ENCODE measurements around the gene PRPF6.

PRPF6 gene

DNA sequence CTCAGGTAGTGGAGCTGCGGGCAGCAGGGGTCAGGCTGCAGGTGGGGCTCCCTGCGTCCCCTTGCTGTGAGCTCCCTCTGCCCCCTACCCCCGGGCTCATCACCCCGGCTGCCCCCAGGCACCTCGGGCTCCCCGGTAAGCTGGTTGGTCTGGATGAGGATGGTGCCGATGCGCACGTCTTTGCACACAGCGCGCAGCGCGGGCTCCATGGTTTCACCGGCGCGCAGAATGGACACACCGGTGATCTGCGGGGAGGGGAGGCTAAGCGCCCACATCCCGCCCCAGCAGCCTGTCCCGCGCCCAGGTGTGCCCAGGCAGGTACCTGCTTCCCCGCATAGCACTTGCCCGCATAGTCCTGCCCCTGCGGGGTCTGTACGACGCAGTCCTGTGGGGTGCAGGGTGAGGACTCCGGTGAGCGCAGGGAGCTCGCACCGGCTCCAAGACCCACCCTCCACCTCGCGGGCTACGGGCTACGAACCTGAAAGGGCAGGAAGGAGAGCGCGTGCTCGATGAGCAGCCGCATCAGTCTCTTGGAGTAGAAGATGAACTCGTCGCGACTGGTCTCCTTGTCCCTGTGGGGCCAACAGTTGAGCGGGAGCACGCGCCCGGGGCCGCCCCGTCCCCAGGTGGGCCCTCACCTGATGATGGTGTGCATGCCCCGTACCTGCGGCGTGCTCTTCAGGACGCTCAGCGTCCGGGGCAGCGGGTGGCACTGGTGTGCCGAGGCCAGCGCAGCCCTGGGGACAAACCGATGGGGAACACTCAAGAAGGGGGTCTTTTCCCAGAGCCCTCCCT, 40.3 kb upstream of the PRPF6 start:
- Histone ChIP-seq H3K36me3 (ENCODE audit: control insufficient read depth, insufficient read depth, low read length) (peaks cover 3% of the 10 kb centered on the region), H2BK5ac (ENCODE audit: low read length) (no peak overlapping the region), H3K9ac (ENCODE audit: low read length) (peak overlapping the region; percentile 63), H2BK15ac (replicated peaks; ENCODE audit: low read depth) (no peak overlapping the region), H3K4me3 (ENCODE audit: low read length) (no peak overlapping the region), H3K18ac (ENCODE audit: low read length) (no peak overlapping the region), H3K27ac (ENCODE audit: low read depth, low read length) (no peak overlapping the region), H3K4me2 (ENCODE audit: low read length) (peak overlapping the region; percentile 22), H2BK120ac (ENCODE audit: low read depth, low read length) (no peak overlapping the region), H3K4me1 (ENCODE audit: control insufficient read depth, low read depth, low read length) (peaks cover 2% of the 10 kb centered on the region), H3K79me2 (ENCODE audit: control insufficient read depth, insufficient read depth, low read length) (no peaks in the 10 kb centered on the region), H3K4ac (ENCODE audit: low read depth, low read length) (no peak overlapping the region), H4K8ac (ENCODE audit: low read depth, low read length) (no peak overlapping the region), H3K23ac (ENCODE audit: low read length) (no peak overlapping the region), H3K27me3 (ENCODE audit: insufficient read depth, low read length, poor library complexity) (no peaks in the 10 kb centered on the region), H3K79me1 (ENCODE audit: low read length) (no peaks in the 10 kb centered on the region), H2AK5ac (ENCODE audit: low read length) (no peak overlapping the region), H4K5ac (ENCODE audit: low read length) (no peak overlapping the region), H3K56ac (ENCODE audit: low read length) (peak overlapping the region; percentile 87)
- WGBS (ENCODE audit: extremely low coverage, insufficient coverage, low lambda C conversion rate): no CpG with 5 or more reads among the region's 58 CpGs
- DNase-seq: no peak

DNA sequence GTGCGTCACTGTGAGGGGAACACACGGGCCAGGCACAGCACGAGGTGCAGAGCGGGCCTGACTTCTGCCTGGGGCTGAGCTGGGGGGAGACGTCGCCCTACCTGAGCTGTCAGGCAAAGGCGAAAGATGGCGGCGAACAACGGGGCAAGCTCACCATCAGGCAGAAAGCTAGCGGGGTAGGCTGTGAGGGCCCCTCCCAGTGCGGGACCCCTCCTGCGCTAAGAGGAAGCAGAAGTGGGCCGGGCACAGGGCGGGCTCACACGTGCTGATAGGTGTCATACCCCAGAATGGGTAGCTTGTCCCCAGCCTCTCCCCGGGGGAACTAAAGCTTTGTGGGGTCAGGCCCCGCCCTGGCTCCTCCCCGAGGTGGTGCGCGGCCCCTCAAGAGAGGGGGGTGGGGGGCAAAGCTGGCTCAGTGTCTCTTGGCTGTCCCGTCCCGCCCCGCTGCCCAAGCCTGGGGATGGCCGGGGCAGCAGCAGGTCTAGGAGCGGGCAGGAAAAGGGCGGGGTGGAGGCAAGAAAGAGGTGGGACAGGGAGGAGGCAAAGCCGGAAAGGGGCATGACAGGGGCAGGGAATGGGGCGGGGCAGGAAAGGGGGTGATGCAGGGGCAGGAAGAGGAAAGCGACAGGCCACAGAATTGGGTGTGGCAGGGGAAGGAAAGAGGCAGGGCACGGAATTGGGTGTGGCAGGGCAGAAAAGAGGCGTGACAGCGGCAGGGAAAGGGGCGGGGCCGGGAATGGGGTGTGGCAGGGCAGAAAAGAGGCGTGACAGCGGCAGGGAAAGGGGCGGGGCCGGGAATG, 39.5 kb upstream of the PRPF6 start:
- no peak overlapping the region for H4K5ac ChIP-seq (ENCODE audit: low read length)
- peak overlapping the region; percentile 22 for H3K4me2 ChIP-seq (ENCODE audit: low read length)
- H3K4me3 ChIP-seq (ENCODE audit: low read length): no peak overlapping the region
- no peak overlapping the region for H4K8ac ChIP-seq (ENCODE audit: low read depth, low read length)
- H2AK5ac ChIP-seq (ENCODE audit: low read length): no peak overlapping the region
- no peaks in the 10 kb centered on the region for H3K27me3 ChIP-seq (ENCODE audit: insufficient read depth, low read length, poor library complexity)
- H2BK15ac ChIP-seq (replicated peaks; ENCODE audit: low read depth): no peak overlapping the region
- H3K56ac ChIP-seq (ENCODE audit: low read length): peak overlapping the region; percentile 87
- H2BK5ac ChIP-seq (ENCODE audit: low read length): no peak overlapping the region
- H3K23ac ChIP-seq (ENCODE audit: low read length): no peak overlapping the region
- no peaks in the 10 kb centered on the region for H3K79me1 ChIP-seq (ENCODE audit: low read length)
- peak; percentile 97 for DNase-seq
- no CpG with 5 or more reads among the region's 39 CpGs for WGBS (ENCODE audit: extremely low coverage, insufficient coverage, low lambda C conversion rate)
- no peak overlapping the region for H3K4ac ChIP-seq (ENCODE audit: low read depth, low read length)
- peaks cover 2% of the 10 kb centered on the region for H3K4me1 ChIP-seq (ENCODE audit: control insufficient read depth, low read depth, low read length)
- no peak overlapping the region for H3K18ac ChIP-seq (ENCODE audit: low read length)
- H3K79me2 ChIP-seq (ENCODE audit: control insufficient read depth, insufficient read depth, low read length): no peaks in the 10 kb centered on the region
- peak overlapping the region; percentile 63 for H3K9ac ChIP-seq (ENCODE audit: low read length)
- no peak overlapping the region for H2BK120ac ChIP-seq (ENCODE audit: low read depth, low read length)
- peaks cover 3% of the 10 kb centered on the region for H3K36me3 ChIP-seq (ENCODE audit: control insufficient read depth, insufficient read depth, low read length)
- H3K27ac ChIP-seq (ENCODE audit: low read depth, low read length): no peak overlapping the region

DNA sequence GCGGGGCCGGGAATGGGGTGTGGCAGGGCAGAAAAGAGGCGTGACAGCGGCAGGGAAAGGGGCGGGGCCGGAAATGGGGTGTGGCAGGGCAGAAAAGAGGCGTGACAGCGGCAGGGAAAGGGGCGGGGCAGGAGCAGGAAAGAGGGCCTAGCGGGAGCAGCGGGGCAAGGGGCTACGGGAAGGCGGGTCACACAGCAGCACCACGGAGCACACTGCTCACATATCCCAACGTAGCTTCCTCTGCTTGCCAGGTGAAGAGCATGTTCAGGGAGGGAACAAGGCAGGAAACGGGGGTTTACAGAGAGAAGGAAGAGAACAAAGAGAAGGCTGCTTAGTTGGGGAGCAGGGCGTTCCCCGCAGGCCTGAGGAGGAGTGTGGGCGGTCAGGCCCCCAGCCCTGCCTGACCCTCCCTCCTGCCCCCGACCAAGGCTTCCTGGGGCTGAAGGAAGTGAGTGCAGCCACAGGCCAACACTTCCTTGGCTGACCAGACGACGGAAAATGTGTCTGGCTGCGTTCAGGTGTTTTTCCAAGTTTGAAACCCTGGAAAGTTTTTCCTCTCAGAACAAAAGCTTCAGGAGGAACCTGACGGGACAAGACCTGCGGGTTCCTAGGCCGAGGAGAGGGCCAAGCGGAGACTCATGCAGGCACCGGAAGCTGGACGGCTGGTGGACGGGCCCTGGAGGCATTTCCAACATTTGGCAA, 38.5 kb upstream of the PRPF6 start:
- no peak overlapping the region for H3K4ac ChIP-seq (ENCODE audit: low read depth, low read length)
- H3K4me2 ChIP-seq (ENCODE audit: low read length): peak overlapping the region; percentile 3
- peaks cover 2% of the 10 kb centered on the region for H3K4me1 ChIP-seq (ENCODE audit: control insufficient read depth, low read depth, low read length)
- peak overlapping the region; percentile 10 for H3K27ac ChIP-seq (ENCODE audit: low read depth, low read length)
- DNase-seq: peak; percentile 88
- H4K8ac ChIP-seq (ENCODE audit: low read depth, low read length): no peak overlapping the region
- no peak overlapping the region for H2BK5ac ChIP-seq (ENCODE audit: low read length)
- peak overlapping the region; percentile 56 for H3K56ac ChIP-seq (ENCODE audit: low read length)
- peaks cover 5% of the 10 kb centered on the region for H3K79me1 ChIP-seq (ENCODE audit: low read length)
- H3K18ac ChIP-seq (ENCODE audit: low read length): no peak overlapping the region
- H3K9ac ChIP-seq (ENCODE audit: low read length): peak overlapping the region; percentile 14
- peaks cover 3% of the 10 kb centered on the region for H3K36me3 ChIP-seq (ENCODE audit: control insufficient read depth, insufficient read depth, low read length)
- H2AK5ac ChIP-seq (ENCODE audit: low read length): no peak overlapping the region
- H2BK15ac ChIP-seq (replicated peaks; ENCODE audit: low read depth): no peak overlapping the region
- peaks cover 5% of the 10 kb centered on the region for H3K79me2 ChIP-seq (ENCODE audit: control insufficient read depth, insufficient read depth, low read length)
- WGBS (ENCODE audit: extremely low coverage, insufficient coverage, low lambda C conversion rate): no CpG with 5 or more reads among the region's 30 CpGs
- no peak overlapping the region for H3K4me3 ChIP-seq (ENCODE audit: low read length)
- H4K5ac ChIP-seq (ENCODE audit: low read length): no peak overlapping the region
- H3K23ac ChIP-seq (ENCODE audit: low read length): no peak overlapping the region
- no peak overlapping the region for H2BK120ac ChIP-seq (ENCODE audit: low read depth, low read length)
- H3K27me3 ChIP-seq (ENCODE audit: insufficient read depth, low read length, poor library complexity): no peaks in the 10 kb centered on the region

DNA sequence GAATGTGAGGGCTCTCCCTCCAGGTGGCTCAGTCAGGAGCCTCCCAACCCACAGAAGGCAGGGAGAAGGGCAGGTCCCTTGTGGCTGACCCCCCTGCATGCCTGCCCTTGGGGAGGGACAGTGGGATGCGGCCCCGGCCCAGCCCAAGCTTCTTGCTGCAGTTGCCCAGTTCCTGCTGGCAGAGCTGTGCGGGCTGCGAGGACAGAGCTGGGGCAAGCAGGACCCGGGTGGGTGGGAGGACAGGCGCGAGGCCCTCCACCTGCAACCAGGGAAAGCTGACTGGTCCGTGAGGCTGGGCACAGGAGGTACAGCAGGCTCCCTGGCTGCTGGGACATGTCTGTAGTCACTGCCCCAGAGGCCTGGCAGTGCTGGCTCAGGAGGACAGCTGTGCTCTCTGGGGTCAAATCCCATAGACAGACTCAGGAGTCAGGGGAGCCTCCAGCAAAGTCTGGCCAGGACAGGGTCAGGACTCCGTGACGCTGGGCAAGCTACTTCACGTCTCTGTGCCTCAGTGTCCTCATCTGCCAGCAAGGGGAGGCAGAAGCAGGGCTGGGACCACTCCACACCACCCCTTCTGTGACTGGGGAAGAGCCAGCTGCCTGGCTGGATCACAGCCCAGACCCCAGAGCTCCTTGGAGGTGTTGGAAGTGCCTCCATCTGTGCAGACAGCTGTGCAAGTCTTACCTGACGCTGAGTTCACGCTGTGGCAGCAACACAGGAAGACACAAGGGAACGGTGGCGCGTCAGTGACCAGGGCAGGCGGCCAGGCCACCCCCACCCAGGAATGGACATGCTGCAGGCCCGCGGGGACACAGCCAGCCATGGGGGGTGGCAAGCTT, 37.7 kb upstream of the PRPF6 start:
- H4K8ac ChIP-seq (ENCODE audit: low read depth, low read length): no peak overlapping the region

DNA sequence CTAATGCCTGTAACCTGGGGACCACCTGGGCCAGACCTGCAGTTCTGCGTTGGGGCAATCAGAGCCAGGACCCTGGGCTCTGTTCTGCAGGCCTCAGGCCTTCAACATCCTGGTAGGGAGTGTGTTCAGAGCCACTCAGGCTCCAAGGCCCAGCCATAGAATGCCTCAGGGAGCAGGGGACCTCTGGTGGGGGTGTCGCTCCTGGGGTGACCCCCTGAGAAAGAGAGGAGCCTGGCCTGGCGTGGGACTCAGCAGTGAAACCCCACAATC, 37.2 kb upstream of the PRPF6 start:
- no CpG with 5 or more reads among the region's 3 CpGs for WGBS (ENCODE audit: extremely low coverage, insufficient coverage, low lambda C conversion rate)
- Histone ChIP-seq H3K36me3 (ENCODE audit: control insufficient read depth, insufficient read depth, low read length) (peaks cover 3% of the 10 kb centered on the region), H3K4ac (ENCODE audit: low read depth, low read length) (no peak overlapping the region), H4K5ac (ENCODE audit: low read length) (no peak overlapping the region), H2BK5ac (ENCODE audit: low read length) (no peak overlapping the region), H3K18ac (ENCODE audit: low read length) (no peak overlapping the region), H3K79me1 (ENCODE audit: low read length) (peaks cover 12% of the 10 kb centered on the region), H3K79me2 (ENCODE audit: control insufficient read depth, insufficient read depth, low read length) (peaks cover 15% of the 10 kb centered on the region), H2BK120ac (ENCODE audit: low read depth, low read length) (no peak overlapping the region), H3K56ac (ENCODE audit: low read length) (no peak overlapping the region), H4K8ac (ENCODE audit: low read depth, low read length) (no peak overlapping the region), H2BK15ac (replicated peaks; ENCODE audit: low read depth) (no peak overlapping the region), H2AK5ac (ENCODE audit: low read length) (no peak overlapping the region), H3K4me1 (ENCODE audit: control insufficient read depth, low read depth, low read length) (peaks cover 4% of the 10 kb centered on the region), H3K4me2 (ENCODE audit: low read length) (no peak overlapping the region), H3K27me3 (ENCODE audit: insufficient read depth, low read length, poor library complexity) (no peaks in the 10 kb centered on the region), H3K9ac (ENCODE audit: low read length) (no peak overlapping the region), H3K4me3 (ENCODE audit: low read length) (no peak overlapping the region), H3K27ac (ENCODE audit: low read depth, low read length) (no peak overlapping the region), H3K23ac (ENCODE audit: low read length) (no peak overlapping the region)
- no peak for DNase-seq

More for the DNA sequence above, 37.7 kb upstream of the PRPF6 start:
- no CpG with 5 or more reads among the region's 19 CpGs for WGBS (ENCODE audit: extremely low coverage, insufficient coverage, low lambda C conversion rate)
- Histone ChIP-seq H3K4ac (ENCODE audit: low read depth, low read length) (no peak overlapping the region), H3K23ac (ENCODE audit: low read length) (no peak overlapping the region), H3K79me2 (ENCODE audit: control insufficient read depth, insufficient read depth, low read length) (peaks cover 13% of the 10 kb centered on the region), H3K4me3 (ENCODE audit: low read length) (no peak overlapping the region), H3K36me3 (ENCODE audit: control insufficient read depth, insufficient read depth, low read length) (peaks cover 3% of the 10 kb centered on the region), H3K18ac (ENCODE audit: low read length) (no peak overlapping the region), H3K4me2 (ENCODE audit: low read length) (no peak overlapping the region), H2BK15ac (replicated peaks; ENCODE audit: low read depth) (no peak overlapping the region), H3K56ac (ENCODE audit: low read length) (no peak overlapping the region), H4K5ac (ENCODE audit: low read length) (no peak overlapping the region), H2BK120ac (ENCODE audit: low read depth, low read length) (no peak overlapping the region), H2BK5ac (ENCODE audit: low read length) (no peak overlapping the region), H2AK5ac (ENCODE audit: low read length) (no peak overlapping the region), H3K4me1 (ENCODE audit: control insufficient read depth, low read depth, low read length) (peaks cover 2% of the 10 kb centered on the region), H3K79me1 (ENCODE audit: low read length) (peaks cover 9% of the 10 kb centered on the region), H3K27ac (ENCODE audit: low read depth, low read length) (peak overlapping the region; percentile 10), H3K9ac (ENCODE audit: low read length) (no peak overlapping the region), H3K27me3 (ENCODE audit: insufficient read depth, low read length, poor library complexity) (no peaks in the 10 kb centered on the region)
- no peak for DNase-seq

All from mesendoderm (in vitro differentiated cells).